ENCODE results near the gene ZNF618.

ZNF618 gene

DNA sequence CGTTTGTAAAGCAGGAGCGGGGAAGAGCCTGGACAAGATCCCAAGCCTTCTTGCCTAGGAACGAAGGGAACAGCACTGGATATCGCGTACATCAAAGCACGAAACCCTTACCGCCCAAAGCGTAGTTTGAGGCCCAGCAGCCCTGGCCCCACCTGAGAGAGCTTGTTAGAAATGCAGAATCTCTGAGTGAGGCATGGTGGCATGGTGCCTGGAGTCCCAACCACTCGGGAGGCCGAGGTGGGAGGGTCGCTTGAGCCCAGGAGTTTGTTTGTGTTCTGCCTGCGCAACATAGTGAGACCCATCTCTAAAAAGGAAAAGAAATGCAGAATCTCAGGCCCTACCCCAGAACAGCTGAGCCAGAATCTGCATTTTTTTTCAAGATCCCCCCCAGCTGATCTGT, 111.4 kb downstream of the ZNF618 start:
- no peak for FAIRE-seq
- no peak for DNase-seq (ENCODE audit: insufficient read length)
- TF ChIP-seq POLR2A (IDR thresholded peaks at IDR 0.05; ENCODE audit: low read depth, low read length) (no peak), TAF1 (IDR thresholded peaks at IDR 0.05; ENCODE audit: borderline replicate concordance, low read depth, low read length) (no peak), POLR2AphosphoS5 (IDR thresholded peaks at IDR 0.05; ENCODE audit: low read depth, low read length) (no peak)

DNA sequence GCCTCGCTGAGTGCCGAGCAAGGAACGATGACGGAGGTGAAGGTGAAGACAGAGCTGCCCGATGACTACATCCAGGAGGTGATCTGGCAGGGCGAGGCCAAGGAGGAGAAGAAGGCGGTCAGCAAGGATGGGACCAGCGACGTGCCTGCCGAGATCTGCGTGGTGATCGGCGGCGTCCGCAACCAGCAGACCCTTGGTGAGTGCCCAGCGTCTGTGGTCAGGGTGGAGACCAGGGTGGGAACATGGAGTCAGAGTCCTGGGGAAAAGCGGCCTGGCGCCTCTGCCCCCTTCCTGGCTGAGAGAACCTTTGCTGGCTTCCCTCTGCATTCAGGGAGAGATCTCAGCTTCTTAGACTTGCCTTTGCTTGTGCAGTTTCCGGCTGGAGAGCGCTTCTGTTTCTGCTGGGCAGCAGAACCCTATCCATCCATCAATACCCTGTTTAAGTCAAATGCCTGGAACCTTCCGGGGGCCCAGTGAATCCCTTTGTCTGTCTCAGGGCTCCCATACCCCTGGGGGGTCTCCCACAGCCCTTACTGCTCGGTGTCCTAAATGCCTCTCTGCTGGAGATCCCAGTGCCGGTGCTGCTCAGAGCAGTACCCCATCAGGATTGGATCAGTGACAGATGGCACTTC, 112.4 kb downstream of the ZNF618 start:
- DNase-seq (ENCODE audit: insufficient read length), result no peak
- FAIRE-seq, result no peak
- TF ChIP-seq POLR2AphosphoS5 (IDR thresholded peaks at IDR 0.05; ENCODE audit: low read depth, low read length) (no peak), TAF1 (IDR thresholded peaks at IDR 0.05; ENCODE audit: borderline replicate concordance, low read depth, low read length) (no peak)

- DNase-seq (ENCODE audit: insufficient read length), result no peak
- no peak for FAIRE-seq
- TF ChIP-seq POLR2AphosphoS5 (IDR thresholded peaks at IDR 0.05; ENCODE audit: low read depth, low read length), result no peak
Measured at GRCh38 chr9:113989017-113989713, 113.1 kb downstream of the ZNF618 start.

DNA sequence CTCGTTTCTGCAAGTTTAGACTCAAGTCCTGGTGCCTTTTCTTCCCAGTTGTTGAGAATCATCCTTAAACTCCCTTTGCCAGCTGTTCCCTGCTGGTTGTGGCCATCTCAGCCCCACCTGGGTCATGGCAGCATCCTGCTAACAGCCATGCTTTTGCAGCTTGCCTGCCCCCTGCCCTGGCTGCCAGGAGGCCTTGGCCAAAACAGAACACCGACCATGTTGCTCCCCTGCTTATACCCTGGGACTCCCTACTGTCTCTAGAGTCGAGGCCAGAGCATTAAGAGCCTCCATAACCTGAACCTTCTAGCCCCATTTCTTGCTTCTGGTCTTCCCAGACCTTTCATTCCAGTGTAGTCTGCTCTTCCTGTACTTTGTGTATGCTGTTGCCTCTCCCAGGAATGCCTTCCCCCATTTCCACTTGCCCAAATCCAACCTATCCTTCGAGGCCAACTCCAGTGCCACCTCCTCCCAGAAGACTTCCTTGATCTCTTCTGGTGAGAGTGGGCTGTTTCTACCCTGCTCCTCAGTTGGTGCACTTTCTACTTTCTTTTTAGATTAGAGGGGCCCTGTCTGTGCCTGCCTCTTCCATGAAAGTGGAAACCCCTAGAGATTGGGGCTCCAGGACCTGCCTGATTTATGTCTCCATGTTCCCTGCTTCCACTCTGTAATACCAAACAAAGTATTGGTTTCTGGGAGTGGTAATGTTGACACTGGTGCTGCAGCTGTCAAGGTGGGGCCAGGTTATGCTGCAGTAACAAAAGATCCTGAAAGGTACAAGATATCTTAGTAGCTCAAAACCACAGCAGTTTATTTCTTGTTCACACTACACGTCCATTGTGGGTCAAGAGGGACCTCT, 113.8 kb downstream of the ZNF618 start:
- TF ChIP-seq TAF1 (IDR thresholded peaks at IDR 0.05; ENCODE audit: borderline replicate concordance, low read depth, low read length), result no peak
- no peak for TF ChIP-seq POLR2A (IDR thresholded peaks at IDR 0.05; ENCODE audit: low read depth, low read length)
- no peak for TF ChIP-seq POLR2AphosphoS5 (IDR thresholded peaks at IDR 0.05; ENCODE audit: low read depth, low read length)
- FAIRE-seq (no peak), DNase-seq (ENCODE audit: insufficient read length) (no peak)

GRCh38 chr9:113990570-113990907, 114.4 kb downstream of the ZNF618 start:
- TF ChIP-seq TAF1 (IDR thresholded peaks at IDR 0.05; ENCODE audit: borderline replicate concordance, low read depth, low read length) (no peak), POLR2AphosphoS5 (IDR thresholded peaks at IDR 0.05; ENCODE audit: low read depth, low read length) (no peak), POLR2A (IDR thresholded peaks at IDR 0.05; ENCODE audit: low read depth, low read length) (no peak)

DNA sequence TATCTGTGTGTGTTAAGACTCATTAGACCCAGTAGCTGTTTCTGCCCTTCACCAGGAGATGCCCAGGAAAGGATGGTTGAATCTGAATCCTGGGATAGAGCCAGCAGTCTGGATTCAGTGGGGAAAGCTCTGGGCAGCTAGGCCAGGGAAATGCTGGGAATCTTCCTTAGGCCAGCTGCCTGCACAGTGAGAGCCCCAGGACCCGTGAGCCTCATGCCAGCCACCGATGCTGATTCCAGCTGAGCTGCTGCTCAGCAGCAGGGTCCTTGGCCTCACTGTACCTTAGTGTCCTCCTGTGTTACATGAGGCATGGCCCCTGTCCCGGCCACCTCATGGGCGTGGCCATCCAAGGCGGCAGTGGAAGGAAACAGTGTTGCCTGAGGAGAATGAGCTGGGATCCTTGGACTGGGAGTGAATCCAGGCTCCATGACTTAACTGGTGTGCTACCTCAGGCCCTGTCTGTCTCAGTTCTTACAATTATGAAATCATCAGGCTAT, 114.9 kb downstream of the ZNF618 start:
- no peak for DNase-seq (ENCODE audit: insufficient read length)
- no peak for FAIRE-seq
- TF ChIP-seq POLR2A (IDR thresholded peaks at IDR 0.05; ENCODE audit: low read depth, low read length) (no peak), POLR2AphosphoS5 (IDR thresholded peaks at IDR 0.05; ENCODE audit: low read depth, low read length) (no peak), TAF1 (IDR thresholded peaks at IDR 0.05; ENCODE audit: borderline replicate concordance, low read depth, low read length) (no peak)

More at GRCh38 chr9:113990570-113990907, 114.4 kb downstream of the ZNF618 start:
- FAIRE-seq, result no peak
- no peak for DNase-seq (ENCODE audit: insufficient read length)

DNA sequence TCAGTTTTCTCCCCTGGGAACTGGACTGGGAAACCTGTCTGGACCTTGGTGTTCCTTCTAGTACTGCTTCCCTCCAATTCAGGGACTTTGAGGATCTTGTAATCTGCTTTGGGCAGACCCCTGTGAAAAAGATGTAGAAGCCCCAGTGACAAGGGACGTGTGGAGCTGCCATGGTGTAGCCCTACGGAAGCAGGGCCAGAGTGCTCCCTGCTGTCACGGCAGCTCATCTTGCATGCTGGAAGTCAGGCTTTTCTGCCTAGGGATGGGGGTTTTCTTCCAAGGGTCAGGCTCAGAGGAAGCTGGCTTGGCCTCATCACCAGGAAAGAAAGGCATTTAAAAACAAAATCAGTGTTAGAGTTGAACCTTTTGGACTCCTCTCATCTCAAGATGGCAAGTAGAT, 115.6 kb downstream of the ZNF618 start:
- FAIRE-seq, result no peak
- no peak for DNase-seq (ENCODE audit: insufficient read length)
- TF ChIP-seq TAF1 (IDR thresholded peaks at IDR 0.05; ENCODE audit: borderline replicate concordance, low read depth, low read length), result no peak
- no peak for TF ChIP-seq POLR2AphosphoS5 (IDR thresholded peaks at IDR 0.05; ENCODE audit: low read depth, low read length)
- TF ChIP-seq POLR2A (IDR thresholded peaks at IDR 0.05; ENCODE audit: low read depth, low read length), result no peak

DNA sequence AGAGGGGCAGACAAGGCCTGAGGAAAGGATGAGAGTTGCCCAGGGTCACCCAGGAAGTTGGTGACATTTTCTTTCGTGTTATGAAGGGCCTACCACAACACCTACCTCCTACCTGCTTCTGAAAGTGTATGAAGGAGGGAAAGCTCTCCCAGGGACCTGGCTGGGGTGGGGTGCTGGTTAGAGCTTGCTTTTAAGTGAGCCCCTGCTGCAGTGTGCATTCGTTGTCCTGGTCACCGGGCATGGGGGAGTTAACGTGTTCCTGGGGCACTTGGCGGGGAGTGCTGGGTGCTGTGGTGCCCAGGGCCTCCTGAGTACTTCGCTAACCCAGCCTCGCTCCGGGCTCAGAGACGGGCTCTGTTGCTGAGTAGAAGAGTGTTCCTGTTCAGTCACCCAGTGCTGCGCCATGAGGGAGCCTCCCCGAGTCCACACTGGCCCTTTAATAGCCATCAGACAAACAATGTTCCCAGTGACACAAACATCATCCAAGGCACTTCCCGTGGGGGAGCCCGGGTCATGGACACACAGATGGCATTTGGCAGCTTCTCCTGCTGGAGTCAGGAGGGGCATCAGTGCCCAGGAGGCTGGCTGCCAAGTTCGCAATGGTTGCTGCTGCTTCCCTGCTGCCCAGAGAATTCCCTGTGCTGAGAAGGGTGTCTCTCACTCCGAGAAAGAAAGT, 116.3 kb downstream of the ZNF618 start:
- DNase-seq (ENCODE audit: insufficient read length), result no peak
- no peak for FAIRE-seq
- TF ChIP-seq TAF1 (IDR thresholded peaks at IDR 0.05; ENCODE audit: borderline replicate concordance, low read depth, low read length) (no peak), POLR2AphosphoS5 (IDR thresholded peaks at IDR 0.05; ENCODE audit: low read depth, low read length) (no peak), POLR2A (IDR thresholded peaks at IDR 0.05; ENCODE audit: low read depth, low read length) (no peak)

- no peak for DNase-seq (ENCODE audit: insufficient read length)
- no peak for TF ChIP-seq TAF1 (IDR thresholded peaks at IDR 0.05; ENCODE audit: borderline replicate concordance, low read depth, low read length)
- no peak for TF ChIP-seq POLR2A (IDR thresholded peaks at IDR 0.05; ENCODE audit: low read depth, low read length)
- no peak for TF ChIP-seq POLR2AphosphoS5 (IDR thresholded peaks at IDR 0.05; ENCODE audit: low read depth, low read length)
- no peak for FAIRE-seq
Measured at GRCh38 chr9:113992994-113993393, 116.9 kb downstream of the ZNF618 start.

GRCh38 chr9:113993838-113994540, 117.9 kb downstream of the ZNF618 start:
- TF ChIP-seq TAF1 (IDR thresholded peaks at IDR 0.05; ENCODE audit: borderline replicate concordance, low read depth, low read length) (no peak), POLR2AphosphoS5 (IDR thresholded peaks at IDR 0.05; ENCODE audit: low read depth, low read length) (no peak), POLR2A (IDR thresholded peaks at IDR 0.05; ENCODE audit: low read depth, low read length) (no peak)
- FAIRE-seq, result no peak
- DNase-seq (ENCODE audit: insufficient read length), result no peak

- DNase-seq (ENCODE audit: insufficient read length) (no peak), FAIRE-seq (no peak)
- TF ChIP-seq POLR2AphosphoS5 (IDR thresholded peaks at IDR 0.05; ENCODE audit: low read depth, low read length) (no peak), TAF1 (IDR thresholded peaks at IDR 0.05; ENCODE audit: borderline replicate concordance, low read depth, low read length) (no peak), POLR2A (IDR thresholded peaks at IDR 0.05; ENCODE audit: low read depth, low read length) (no peak)
Measured at GRCh38 chr9:113995401-113995800, 119.3 kb downstream of the ZNF618 start.

Data from GM12892 (cell line).